HG03432 (cell line): ENCODE data around the gene PITX1.
A peak's percentile ranks its signal among the peaks of the same experiment; 100 is the strongest.

ENCODE experiments used
- ATAC-seq: cut with Tn5 transposase; IDR thresholded peaks from one replicate; pipeline ENCODE4 v1.9.1; 2021; ENCODE audit warnings: mild to moderate bottlenecking, moderate library complexity; ENCODE audit not compliant: unreplicated experiment

The PITX1 gene

GRCh38 chr5:135062216-135063055, 28.4 kb upstream of the PITX1 start:
- ATAC-seq = no peak

- ATAC-seq = no peak
Measured at GRCh38 chr5:135061001-135061400, 27.0 kb upstream of the PITX1 start.

GRCh38 chr5:135060021-135060420, 26.0 kb upstream of the PITX1 start:
- no peak for ATAC-seq

- no peak for ATAC-seq
Measured at GRCh38 chr5:135059000-135059923, 25.2 kb upstream of the PITX1 start.

- ATAC-seq = no peak
Measured at GRCh38 chr5:135058331-135058732, 24.3 kb upstream of the PITX1 start.

- no peak for ATAC-seq
Measured at GRCh38 chr5:135057233-135057632, 23.2 kb upstream of the PITX1 start.

GRCh38 chr5:135056316-135057030, 22.4 kb upstream of the PITX1 start:
- ATAC-seq = no peak

GRCh38 chr5:135055396-135055795, 21.4 kb upstream of the PITX1 start:
- no peak for ATAC-seq

GRCh38 chr5:135054546-135054945, 20.5 kb upstream of the PITX1 start:
- no peak for ATAC-seq

- no peak for ATAC-seq
Measured at GRCh38 chr5:135053989-135054388, 20.0 kb upstream of the PITX1 start.

- ATAC-seq = peak; percentile 92
Measured at GRCh38 chr5:135053278-135053677, 19.2 kb upstream of the PITX1 start.

GRCh38 chr5:135052511-135053145, 18.6 kb upstream of the PITX1 start:
- no peak for ATAC-seq

- no peak for ATAC-seq
Measured at GRCh38 chr5:135051872-135052271, 17.8 kb upstream of the PITX1 start.

GRCh38 chr5:135051399-135051798, 17.4 kb upstream of the PITX1 start:
- ATAC-seq = no peak

- no peak for ATAC-seq
Measured at GRCh38 chr5:135050244-135050767, 16.3 kb upstream of the PITX1 start.

- no peak for ATAC-seq
Measured at GRCh38 chr5:135048930-135049329, 14.9 kb upstream of the PITX1 start.

- ATAC-seq = no peak
Measured at GRCh38 chr5:135048286-135048685, 14.3 kb upstream of the PITX1 start.

GRCh38 chr5:135047347-135047695, 13.3 kb upstream of the PITX1 start:
- ATAC-seq = no peak

- ATAC-seq = no peak
Measured at GRCh38 chr5:135046661-135047346, 12.8 kb upstream of the PITX1 start.

- ATAC-seq = no peak
Measured at GRCh38 chr5:135045488-135045887, 11.5 kb upstream of the PITX1 start.
